Activated naive CD4-positive, alpha-beta T cell treated with anti-CD3 and anti-CD28 coated beads, Interleukin-2, amount 50 U/mL, for 72 hours (primary cell): Measurements from ENCODE around the gene DNAJC5. TPM values are rescaled to one million over a fixed set of nuclear protein-coding genes. Genes with fewer than 3 reads are reported as not detected.
"Not testable (repeated sequence)": the region's sequence is repeated elsewhere in the genome, so short reads cannot be mapped to it uniquely, and the experiment has no call there.

Experiments
- ATAC-seq, 2 donors: fragments of 150-1000 bp; cut with Tn5 transposase; 2 replicates each; pipeline ENCODE4 v1.10.0; 2021; ENCODE audit warnings: mild to moderate bottlenecking in 2 of 2, moderate library complexity in 2 of 2
- DNase-seq, 2 donors: peaks; one replicate each; pipeline ENCODE4 v3.0.0; 2021 to 2022; ENCODE audit warnings: low spot score in 2 of 2
- H3K27ac Mint-ChIP-seq, 2 donors: one replicate each; pipeline ENCODE4 v1.8.0; 2022; ENCODE audit warnings: mild to moderate bottlenecking in 2 of 2, mixed read lengths in 2 of 2
- H3K36me3 Mint-ChIP-seq, 2 donors: one replicate each; pipeline ENCODE4 v1.8.0; 2022; ENCODE audit warnings: mixed read lengths in 2 of 2
- H3K9me3 Mint-ChIP-seq, 2 donors: one replicate each; pipeline ENCODE4 v1.8.0; 2022; ENCODE audit warnings: mixed read lengths in 2 of 2
- total RNA-seq, 2 donors: library from RNA; stranded (reverse); gene quantifications; one replicate each; pipeline ENCODE4 v1.2.3, GENCODE V29; 2022

The DNAJC5 gene
- total RNA-seq, 2 donors from 2014 or later = 30.7 to 41.9 TPM

DNA sequence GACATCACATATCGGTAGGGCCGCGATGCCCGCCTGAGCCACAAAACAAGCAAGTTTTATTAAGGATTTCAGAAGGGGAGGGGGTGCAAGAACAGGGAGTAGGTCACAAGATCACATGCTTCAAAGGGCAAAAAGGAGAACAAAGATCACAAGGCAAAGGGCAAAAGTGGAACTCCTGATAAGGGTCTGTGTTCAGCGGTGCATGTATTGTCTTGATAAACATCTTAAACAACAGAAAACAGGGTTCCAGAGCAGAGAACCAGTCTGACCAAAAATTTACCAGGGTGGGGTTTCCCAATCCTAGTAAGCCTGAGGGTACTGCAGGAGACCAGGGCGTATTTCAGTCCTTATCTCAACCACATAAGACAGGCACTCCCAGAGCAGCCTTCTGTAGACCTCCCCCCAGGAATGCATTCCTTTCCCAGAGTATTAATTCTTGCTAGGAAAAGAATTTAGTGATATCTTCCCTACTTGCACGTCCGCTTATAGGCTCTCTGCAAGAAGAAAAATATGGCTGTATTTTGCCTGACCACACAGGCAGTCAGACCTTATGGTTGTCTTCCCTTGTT lies 21.5 kb downstream of the DNAJC5 start:
- DNase-seq, H3K36me3 Mint-ChIP-seq, H3K9me3 Mint-ChIP-seq, ATAC-seq: not testable (repeated sequence)
- peak overlapping the region in 1 of 2 donors; percentile 69 for H3K27ac Mint-ChIP-seq

DNA sequence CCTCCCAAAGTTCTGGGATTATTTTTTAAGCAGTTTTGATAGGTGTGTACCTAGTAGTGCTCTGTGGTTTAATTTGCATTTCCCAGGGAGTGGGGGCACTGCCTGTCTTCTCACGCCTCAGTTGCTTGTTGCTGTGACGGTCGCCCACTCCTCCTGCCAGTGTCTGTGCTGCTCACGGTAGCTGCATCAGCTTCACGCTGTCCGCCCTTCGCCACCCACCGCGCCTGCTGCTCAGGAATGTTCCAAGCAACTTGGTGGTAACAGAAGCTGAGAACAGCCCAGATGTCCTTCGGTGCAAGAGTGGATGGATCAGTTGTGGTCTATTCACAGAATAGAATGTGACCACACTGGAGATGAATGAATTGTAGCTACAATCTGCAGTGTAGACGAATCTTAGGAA lies 22.9 kb downstream of the DNAJC5 start:
- no peak for ATAC-seq
- Mint-ChIP-seq H3K27ac (no peak overlapping the region), H3K36me3 (peaks cover 0 to 8% of the 10 kb centered on the region in 2 donors), H3K9me3 (no peaks in the 10 kb centered on the region)
- no peak for DNase-seq

DNA sequence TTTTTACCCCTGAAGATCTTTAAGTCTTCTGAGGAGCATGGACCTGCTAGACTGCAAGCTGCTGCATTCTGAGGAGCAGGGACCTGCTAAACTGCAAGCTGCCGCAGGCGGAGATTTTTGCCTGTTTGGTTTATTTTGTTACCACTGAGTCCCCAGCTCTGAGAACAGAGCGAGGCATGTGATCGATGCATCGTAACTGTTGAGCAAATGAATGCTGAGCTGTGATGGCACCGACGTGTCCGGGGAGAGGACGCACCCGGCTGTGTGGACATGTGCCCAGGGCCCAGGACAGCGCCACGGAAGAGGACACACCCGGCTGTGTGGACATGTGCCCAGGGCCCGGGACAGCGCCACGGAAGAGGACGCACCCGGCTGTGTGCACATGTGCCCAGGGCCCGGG lies 24.2 kb downstream of the DNAJC5 start:
- Mint-ChIP-seq H3K27ac (no peak overlapping the region), H3K9me3 (no peaks in the 10 kb centered on the region), H3K36me3 (peaks cover 0 to 8% of the 10 kb centered on the region in 2 donors)
- ATAC-seq (no peak), DNase-seq (no peak)

DNA sequence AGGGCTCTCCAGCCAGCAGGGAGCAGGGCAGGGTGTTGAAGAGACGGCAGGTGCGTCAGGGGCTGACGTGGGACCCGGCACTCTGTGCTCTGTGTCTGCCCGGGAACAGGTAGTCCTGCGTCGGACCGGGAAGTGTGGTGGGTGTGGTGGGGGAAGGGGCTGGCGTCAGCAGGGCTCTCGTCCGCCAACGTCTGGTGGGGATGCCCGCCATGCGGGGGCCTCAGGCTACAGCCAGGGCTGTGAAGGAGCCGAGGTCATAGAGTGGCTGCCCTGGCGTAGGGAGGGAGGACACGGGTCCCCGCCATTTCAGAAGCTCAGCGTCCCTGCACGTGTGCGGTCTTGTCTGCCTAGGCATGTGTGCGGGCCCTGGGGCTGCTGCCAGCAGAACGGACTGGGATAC lies 25.3 kb downstream of the DNAJC5 start:
- DNase-seq (no peak), ATAC-seq (no peak)
- H3K27ac Mint-ChIP-seq = no peak overlapping the region
- peaks cover 0 to 2% of the 10 kb centered on the region in 2 donors for H3K36me3 Mint-ChIP-seq
- no peaks in the 10 kb centered on the region for H3K9me3 Mint-ChIP-seq

DNA sequence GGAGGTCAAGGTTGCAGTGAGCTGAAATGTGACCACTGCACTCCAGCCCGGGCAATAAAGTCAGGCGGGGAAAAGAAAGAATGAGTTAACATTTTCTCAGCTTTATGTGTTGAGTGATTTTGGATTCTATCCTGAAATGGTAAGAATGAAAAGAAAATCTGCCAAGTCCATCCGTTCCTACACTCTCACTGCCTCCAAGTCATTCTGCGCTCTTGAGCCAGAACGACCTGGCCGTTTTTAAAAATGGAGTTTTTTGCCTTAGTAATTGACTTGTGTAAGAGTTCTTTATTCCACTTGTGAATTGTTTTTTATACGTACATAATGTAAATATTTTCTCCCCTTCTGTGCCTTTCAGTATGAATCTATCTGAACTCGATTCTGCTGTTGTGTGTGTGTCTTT lies 28.7 kb downstream of the DNAJC5 start:
- DNase-seq = no peak
- Mint-ChIP-seq H3K27ac (peak overlapping the region in 1 of 2 donors; percentile 63), H3K36me3 (peaks cover under 1 to 7% of the 10 kb centered on the region in 2 donors), H3K9me3 (no peaks in the 10 kb centered on the region)
- no peak for ATAC-seq

DNA sequence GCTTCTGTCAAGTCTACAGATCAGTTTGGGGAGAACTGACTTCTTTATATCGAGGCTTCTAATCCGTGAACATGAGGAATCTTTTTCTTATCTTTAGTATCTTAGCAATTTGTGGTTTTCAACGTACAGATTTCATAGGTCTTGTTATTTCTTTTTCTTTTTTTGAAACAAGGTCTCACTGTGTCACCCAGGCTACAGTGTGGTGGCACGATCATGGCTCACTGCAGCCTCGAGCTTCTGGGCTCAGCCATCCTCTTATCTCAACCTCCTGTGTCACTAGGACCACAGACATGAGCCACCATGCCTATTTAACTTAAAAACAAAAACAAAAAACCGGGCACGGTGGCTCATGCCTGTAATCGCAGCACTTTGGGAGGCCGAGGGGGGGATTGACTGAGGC lies 29.3 kb downstream of the DNAJC5 start:
- peak overlapping the region in 1 of 2 donors; percentile 63 for H3K27ac Mint-ChIP-seq
- ATAC-seq (no peak), DNase-seq (no peak)
- peaks cover 4 to 11% of the 10 kb centered on the region in 2 donors for H3K36me3 Mint-ChIP-seq
- no peaks in the 10 kb centered on the region for H3K9me3 Mint-ChIP-seq

DNA sequence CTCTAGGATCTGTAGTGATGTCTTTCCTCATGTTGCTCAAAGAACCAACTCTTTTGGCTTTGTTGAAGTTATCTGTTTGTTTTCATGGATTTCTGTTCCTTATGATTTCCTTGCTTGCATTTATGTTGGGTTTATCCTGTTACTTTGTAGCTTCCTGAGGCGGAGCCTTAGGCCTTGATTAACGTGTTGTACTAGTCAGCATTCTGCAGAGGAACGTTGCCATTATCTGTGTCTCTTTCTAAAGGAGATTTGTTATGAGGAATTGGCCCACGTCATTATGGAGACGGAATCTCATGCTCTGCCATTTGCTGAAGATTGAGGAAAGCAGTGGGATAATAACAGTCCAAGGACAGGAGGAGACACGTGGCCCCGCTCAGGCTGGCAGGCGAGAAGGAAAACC lies 31.4 kb downstream of the DNAJC5 start:
- Mint-ChIP-seq H3K27ac (peak overlapping the region; percentile 29 to 53), H3K9me3 (no peaks in the 10 kb centered on the region), H3K36me3 (peaks cover 8 to 11% of the 10 kb centered on the region in 2 donors)
- no peak for DNase-seq
- no peak for ATAC-seq

DNA sequence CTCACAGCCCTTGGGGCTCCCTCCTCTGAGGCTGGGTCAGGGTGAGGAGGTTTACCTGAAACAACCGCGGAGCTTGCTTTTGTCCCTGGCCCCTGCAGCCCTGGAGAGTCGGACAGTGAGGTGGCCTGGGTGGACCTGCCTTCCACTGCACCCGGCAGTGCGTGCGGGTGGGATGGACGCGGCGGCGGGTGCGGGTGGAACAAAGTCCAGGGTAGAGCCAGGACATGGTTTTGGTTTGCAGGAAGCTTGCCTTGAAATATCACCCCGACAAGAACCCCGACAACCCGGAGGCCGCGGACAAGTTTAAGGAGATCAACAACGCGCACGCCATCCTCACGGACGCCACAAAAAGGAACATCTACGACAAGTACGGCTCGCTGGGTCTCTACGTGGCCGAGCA lies 34.1 kb downstream of the DNAJC5 start:
- ATAC-seq (no peak), DNase-seq (no peak)
- Mint-ChIP-seq H3K27ac (peak overlapping the region in 1 of 2 donors; percentile 44), H3K36me3 (peaks cover 8 to 11% of the 10 kb centered on the region in 2 donors), H3K9me3 (no peaks in the 10 kb centered on the region)

DNA sequence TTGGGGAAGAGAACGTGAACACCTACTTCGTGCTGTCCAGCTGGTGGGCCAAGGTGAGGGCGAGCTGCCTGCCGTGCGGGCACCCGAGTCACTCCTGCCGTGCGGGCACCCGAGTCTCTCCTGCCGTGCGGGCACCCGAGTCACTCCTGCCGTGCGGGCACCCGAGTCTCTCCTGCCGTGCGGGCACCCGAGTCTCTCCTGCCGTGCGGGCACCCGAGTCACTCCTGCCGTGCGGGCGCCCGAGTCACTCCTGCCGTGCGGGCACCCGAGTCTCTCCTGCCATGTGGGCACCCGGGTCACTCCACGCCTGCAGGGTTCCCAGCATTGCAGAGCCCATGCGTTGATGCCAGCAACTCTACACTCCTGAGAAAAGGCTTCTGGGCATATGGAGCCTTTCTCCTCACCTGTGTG lies 34.6 kb downstream of the DNAJC5 start:
- not testable (repeated sequence) for ATAC-seq, H3K9me3 Mint-ChIP-seq, DNase-seq
- Mint-ChIP-seq H3K27ac (peak overlapping the region in 1 of 2 donors; percentile 36), H3K36me3 (peaks cover 8 to 11% of the 10 kb centered on the region in 2 donors)

DNA sequence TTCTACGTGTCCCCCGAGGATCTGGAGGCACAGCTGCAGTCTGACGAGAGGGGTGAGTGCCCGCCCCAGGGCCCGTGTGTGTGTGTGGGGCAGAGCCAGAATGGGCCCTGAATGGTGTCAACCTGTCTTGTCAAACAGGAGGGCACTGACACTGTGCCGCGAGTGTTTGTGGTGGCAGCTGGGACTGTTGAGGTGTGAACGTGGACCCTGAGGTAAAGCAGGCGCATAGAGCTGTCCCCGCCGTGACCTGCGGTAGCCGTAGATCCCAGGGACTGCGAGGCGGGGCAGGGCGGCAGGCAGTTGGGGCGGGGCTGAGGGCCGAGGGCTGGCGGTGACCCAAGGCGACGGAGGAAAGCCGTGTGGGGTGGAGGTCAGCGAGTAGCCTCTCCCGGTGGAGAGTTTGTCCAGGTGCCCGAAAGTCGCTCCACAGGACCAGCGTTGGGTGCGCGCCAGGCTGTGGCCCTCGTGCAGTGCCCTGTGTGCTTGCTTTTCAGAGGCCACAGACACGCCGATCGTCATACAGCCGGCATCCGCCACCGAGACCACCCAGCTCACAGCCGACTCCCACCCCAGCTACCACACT lies 36.1 kb downstream of the DNAJC5 start:
- DNase-seq (no peak), ATAC-seq (peak in 1 of 2 donors; percentile 3)
- Mint-ChIP-seq H3K27ac (no peak overlapping the region), H3K9me3 (no peaks in the 10 kb centered on the region), H3K36me3 (peaks cover 8 to 11% of the 10 kb centered on the region in 2 donors)

DNA sequence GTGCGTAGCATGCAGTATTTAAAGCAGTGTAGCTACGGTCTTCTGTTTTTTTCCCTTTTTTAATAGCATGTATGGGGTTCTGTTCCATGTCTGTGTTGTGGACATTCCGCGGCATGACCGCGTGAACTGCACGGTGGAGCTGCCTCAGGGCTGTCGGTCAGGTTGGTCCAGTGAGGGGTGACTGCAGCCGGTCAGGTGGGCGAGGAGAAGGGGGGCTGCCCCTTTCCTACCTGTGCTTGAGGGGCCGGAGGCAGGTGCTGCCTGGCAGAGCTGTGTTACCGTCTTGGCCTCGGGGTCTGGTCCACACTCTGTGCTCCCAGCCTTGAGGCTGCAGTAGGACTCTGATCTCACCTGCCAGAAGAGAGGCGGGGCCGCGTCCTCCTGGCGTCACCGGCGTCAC lies 36.8 kb downstream of the DNAJC5 start:
- no peak for DNase-seq
- no peaks in the 10 kb centered on the region for H3K9me3 Mint-ChIP-seq
- ATAC-seq = peak in 1 of 2 donors; percentile 10
- peaks cover 8 to 11% of the 10 kb centered on the region in 2 donors for H3K36me3 Mint-ChIP-seq
- H3K27ac Mint-ChIP-seq = peak overlapping the region in 1 of 2 donors; percentile 36

DNA sequence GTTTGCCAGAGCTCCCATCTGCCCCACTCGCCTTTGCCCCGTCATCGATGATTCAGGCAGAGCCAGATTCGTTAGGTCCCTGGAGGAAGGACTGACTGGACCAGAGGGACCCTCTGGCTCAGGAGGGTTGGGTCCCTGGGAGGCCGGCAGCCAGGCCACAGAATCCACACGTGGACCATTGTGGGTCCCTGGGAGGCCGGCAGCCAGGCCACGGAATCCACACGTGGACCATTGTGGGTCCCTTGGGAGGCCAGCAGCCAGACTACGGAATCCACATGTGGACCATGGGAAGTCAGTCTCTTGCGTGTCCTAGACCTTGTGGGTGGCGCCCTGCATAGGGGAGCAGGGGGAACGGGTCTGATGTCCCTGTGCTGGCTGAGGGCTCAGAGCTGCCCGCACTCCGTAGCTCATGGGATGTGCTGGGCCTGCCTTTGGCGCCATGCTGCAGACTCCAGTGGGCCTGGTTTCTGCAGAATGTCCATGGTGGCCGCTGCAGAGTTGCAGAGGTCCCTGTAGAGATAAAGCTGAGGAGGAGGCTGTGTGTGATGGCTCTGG lies 37.8 kb downstream of the DNAJC5 start:
- ATAC-seq (peak in 1 of 2 donors; percentile 22), DNase-seq (no peak)
- peaks cover 8 to 11% of the 10 kb centered on the region in 2 donors for H3K36me3 Mint-ChIP-seq
- no peak overlapping the region for H3K27ac Mint-ChIP-seq
- no peaks in the 10 kb centered on the region for H3K9me3 Mint-ChIP-seq

DNA sequence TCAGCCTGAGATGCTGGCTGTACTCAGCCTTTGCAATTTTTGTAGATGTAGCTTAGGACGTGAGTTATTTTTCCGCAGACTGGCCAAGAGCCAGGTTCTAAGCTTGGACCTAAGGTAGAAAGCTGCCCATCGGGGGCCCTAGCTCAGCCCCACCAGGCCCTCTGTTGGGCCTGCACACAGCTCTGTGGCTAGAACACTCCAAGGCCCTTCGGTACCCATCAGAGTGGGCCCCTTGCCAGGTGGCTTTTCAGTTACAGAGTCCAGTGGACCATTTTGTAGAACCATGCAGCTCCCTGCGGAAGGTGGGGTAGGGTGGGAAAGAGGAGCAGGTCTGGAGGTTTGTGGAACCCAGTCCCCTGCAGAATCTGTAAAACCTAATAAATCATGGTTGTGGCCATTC lies 38.7 kb downstream of the DNAJC5 start:
- Mint-ChIP-seq H3K9me3 (no peaks in the 10 kb centered on the region), H3K36me3 (peaks cover 4 to 8% of the 10 kb centered on the region in 2 donors), H3K27ac (no peak overlapping the region)
- ATAC-seq (no peak), DNase-seq (no peak)

DNA sequence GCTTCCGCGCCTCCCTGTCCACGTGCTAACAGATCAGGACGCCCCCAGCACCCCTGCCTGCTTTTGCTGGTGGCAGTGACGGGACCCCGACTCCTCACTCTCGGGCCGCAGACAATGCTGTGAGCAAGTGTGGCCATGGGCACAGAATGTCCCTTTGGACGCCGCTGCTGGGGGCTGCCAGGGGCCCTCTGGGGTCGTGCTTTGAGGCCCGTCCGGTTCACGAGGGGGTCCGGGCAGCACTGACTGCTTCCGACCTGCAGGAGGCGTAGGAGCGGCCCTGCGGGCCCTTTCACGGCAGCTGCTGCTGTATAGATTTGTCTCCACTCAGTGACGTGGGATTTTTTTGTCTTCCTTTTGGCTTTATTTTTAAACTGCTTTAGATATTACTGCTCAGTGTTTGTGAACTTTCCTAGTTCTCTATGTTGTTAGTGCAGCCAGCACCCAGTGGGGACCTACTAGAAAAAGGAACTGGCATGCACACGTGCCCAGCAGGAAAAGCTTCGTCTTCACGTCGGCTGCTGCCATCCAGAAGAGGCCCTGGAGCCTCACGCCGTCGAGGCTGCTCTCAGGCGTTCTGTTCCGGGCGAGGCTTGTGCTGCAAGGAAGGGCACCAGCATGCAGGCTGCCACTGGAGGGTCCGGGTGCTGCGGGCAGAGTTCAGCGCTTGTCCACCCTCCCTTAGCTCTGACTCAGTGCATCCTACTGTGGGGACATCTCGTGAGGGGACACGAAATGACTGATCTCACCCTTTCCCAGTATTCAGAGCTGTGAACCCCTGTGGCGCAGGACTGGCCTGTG lies 39.5 kb downstream of the DNAJC5 start:
- Mint-ChIP-seq H3K36me3 (peaks cover 0 to 4% of the 10 kb centered on the region in 2 donors), H3K27ac (peak overlapping the region in 1 of 2 donors; percentile 57), H3K9me3 (no peaks in the 10 kb centered on the region)
- ATAC-seq (no peak), DNase-seq (no peak)

DNA sequence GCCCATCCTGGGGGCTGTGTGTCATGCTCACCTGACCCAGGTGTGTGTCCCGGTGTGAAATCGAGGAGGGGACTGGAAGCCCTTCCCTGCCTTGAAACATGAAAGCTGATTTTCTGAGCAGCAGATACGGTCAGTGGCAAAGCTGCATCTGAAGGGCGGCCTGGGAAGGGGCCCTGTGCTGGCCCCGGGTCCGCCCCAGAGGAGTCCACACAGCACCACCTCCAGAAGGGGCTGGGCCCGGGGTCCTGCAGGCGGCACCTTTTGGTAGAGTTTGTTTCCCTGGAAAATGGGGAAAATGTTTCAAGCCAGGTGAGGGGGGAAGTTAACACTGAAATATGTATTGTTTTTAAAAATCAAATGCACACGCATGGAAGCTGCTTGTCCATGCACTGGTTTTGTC lies 40.5 kb downstream of the DNAJC5 start:
- DNase-seq (no peak), ATAC-seq (no peak)
- peak overlapping the region in 1 of 2 donors; percentile 57 for H3K27ac Mint-ChIP-seq
- H3K36me3 Mint-ChIP-seq = no peaks in the 10 kb centered on the region
- H3K9me3 Mint-ChIP-seq = no peaks in the 10 kb centered on the region

DNA sequence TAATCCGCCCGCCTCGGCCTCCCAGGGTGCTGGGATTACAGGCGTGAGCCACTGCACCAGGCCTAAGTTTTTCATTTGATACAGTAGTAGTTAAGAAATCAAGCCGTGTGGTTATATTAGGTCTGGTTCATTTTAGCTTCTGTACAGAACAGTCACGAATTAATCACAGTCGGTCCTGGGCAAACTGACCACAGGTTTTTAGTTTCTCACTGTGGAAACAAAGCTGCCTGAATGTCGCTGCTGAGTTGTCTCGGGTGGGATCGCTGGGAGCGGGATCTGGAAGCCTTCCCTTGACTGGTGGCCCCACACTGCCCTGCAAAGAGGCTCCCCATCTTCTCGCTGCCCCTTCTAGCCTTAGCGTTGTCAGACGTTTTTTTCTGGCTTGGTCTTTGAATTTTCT lies 42.7 kb downstream of the DNAJC5 start:
- Mint-ChIP-seq H3K9me3 (no peaks in the 10 kb centered on the region), H3K27ac (no peak overlapping the region), H3K36me3 (no peaks in the 10 kb centered on the region)
- no peak for ATAC-seq
- no peak for DNase-seq
